GM12891 (cell line): ENCODE measurements around the gene NRXN3.

Source experiments
- PAX5 ChIP-seq: IDR thresholded peaks from 2 replicates; pipeline ENCODE4 v1.6.1; 2011; ENCODE audit warnings: low read length, moderate library complexity, mild to moderate bottlenecking; ENCODE audit not compliant: insufficient read depth, severe bottlenecking
- POLR2A ChIP-seq: IDR thresholded peaks from 2 replicates; pipeline ENCODE4 v1.6.1; 2011; ENCODE audit warnings: low read depth, low read length, control low read depth
- POLR2AphosphoS5 ChIP-seq: IDR thresholded peaks from 2 replicates; pipeline ENCODE4 v1.6.1; 2011; ENCODE audit warnings: low read depth, low read length, control low read depth
- POU2F2 ChIP-seq: IDR thresholded peaks from 2 replicates; pipeline ENCODE4 v1.6.1; 2011; ENCODE audit warnings: low read depth, mild to moderate bottlenecking, control low read depth, low read length, moderate library complexity
- SPI1 ChIP-seq: IDR thresholded peaks from 2 replicates; pipeline ENCODE4 v1.6.1; 2011; ENCODE audit warnings: low read depth, low read length, control low read depth
- TAF1 ChIP-seq: IDR thresholded peaks from 2 replicates; pipeline ENCODE4 v1.6.1; 2011; ENCODE audit warnings: low read depth, low read length, control low read depth

GRCh38 chr14:79695307-79695706, 1525.1 kb downstream of the NRXN3 start:
- TF ChIP-seq TAF1 (no peak), POLR2AphosphoS5 (no peak), POLR2A (no peak), SPI1 (no peak), POU2F2 (no peak), PAX5 (no peak)
